GM18520 (cell line): ENCODE results near the gene TRPV5.

Experiments
- ATAC-seq: cut with Tn5 transposase; IDR thresholded peaks from one replicate; pipeline ENCODE4 v1.9.1; 2021; ENCODE audit not compliant: unreplicated experiment

Gene TRPV5

DNA sequence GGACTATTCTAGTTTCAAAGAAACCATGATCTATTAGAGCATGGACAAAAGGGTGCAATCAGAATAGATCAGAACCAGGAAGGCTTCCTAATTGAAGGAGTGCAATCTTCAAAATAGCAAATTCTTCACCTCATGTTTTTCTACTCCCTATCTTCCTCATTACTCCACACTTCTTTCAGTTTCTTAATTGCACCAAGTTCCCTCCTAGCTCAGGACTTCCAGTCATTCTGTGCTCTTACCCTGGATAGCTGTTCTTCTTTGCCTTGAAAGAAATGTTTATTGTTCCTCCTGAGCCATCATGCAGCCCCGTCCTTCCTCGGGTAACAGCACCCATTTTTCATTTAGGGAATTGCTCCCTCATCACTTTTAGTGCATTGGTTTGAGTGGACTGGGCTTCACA is 23.1 kb downstream of the TRPV5 start:
- ATAC-seq = no peak

DNA sequence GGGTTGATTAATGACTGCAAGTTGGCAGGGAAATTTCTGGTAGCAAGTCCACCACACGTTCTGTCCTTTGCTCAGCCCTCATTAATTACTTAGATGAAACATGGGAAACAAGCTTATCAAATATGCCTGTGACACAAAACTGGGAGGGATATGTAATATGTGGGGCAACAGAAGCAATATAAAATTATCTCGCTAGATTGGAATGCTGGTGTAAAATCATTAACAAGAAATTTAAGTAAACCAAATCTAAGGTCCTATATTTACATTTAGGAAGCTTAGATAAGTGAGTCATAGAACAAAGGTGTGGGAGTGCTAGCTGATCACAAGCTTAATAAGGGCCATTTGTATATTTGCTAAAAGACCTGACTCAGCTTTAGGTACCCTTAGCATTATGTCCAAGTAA is 23.5 kb downstream of the TRPV5 start:
- ATAC-seq = no peak

DNA sequence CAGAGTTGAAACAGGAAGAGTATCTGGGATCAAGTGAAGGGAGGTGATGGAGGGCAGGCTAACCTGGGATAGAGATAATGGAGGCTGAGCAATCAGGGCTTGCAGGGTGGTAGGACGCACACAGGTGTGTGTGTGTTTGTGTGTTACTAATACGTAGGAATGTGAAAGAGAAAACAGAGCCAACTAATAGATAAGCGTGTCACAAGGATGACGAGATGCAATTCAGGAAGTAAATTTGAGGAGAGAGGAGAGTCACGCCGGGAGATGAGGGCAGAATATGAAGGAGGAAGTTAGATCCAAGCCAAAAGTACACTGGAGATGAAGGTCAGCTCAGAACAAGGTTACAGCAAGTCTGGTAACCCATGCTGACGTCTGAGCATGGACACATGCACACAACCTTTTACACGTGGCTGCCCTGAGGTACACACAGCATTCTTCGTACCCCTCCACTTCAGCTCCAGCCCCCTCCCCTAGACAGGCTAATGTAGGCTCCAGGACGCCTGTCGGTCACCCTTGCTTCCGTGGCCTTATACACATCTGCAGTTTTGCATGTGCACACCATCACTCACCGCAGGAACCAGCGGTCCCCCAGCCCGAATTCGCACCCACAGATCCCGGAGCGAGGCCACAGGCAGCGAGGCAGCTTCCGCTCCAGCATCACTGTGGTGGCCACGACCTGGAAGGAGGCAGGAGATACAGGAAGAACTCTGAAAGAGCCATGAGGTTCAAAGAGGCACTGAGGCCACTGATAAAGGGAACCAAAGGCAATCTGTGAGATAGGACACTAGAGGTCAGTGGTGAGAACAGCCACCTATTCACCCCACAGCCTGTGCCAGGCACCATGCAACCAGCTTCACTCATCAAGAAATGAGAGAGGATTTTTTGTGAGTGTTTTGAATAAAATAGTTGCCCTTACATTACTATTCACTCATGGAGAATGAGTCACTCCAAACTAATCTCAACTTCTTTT is 24.3 kb downstream of the TRPV5 start:
- no peak for ATAC-seq

DNA sequence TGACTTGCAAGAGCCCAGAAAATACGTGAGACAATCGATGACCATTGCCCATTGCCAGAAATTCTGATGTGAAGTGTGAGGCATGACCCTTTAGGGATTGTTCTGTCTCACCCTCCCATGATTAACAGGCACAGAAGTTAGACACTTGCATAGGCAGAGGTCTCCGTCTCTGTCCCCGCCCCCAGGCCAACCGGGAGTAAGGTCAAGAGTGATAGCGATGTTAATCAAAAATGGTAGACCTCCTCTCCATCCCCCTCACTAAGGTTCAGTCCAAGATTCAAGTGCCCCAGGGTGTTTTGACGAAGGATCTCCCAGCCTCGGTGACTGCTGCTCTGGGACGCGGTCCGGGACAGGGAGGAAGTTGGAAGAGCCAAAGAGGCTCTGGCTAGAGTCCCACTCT is 25.3 kb downstream of the TRPV5 start:
- no peak for ATAC-seq

DNA sequence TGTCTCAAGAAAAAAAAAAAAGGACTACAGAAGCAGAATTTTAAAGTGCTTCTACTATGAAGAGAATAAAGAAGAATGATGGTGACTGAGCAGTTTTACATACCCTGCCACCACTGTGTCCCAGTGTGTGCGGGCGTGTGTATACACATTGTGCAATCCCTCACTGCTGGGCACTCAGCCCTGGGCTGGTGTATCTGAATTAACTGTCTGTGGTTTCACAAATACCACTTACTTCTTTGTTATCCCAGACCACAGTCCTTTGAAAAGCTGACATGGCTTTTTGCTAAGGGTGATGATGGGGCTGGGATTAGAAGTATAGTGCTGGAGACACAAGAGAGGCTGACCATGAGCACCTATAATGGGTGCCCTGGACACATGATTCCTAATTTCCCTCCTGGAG is 26.9 kb downstream of the TRPV5 start:
- no peak for ATAC-seq

DNA sequence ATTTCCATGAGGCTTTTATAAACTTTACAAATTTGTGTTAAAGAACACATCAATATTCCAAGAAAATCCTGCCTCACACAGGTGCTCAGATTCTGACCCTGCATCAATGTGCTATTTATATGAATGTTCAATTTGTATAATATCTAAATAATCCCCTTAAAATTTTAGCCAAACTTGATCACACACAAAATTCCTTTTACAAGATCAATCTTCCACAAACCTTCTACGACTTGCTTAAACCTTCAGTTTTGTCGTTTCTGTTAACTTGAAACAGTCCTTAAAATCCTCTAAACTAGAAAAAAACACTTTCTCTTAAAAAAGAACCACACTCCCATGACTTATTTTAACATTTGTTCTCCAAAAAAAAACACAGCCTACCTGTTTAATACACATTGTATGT is 27.8 kb downstream of the TRPV5 start:
- no peak for ATAC-seq

DNA sequence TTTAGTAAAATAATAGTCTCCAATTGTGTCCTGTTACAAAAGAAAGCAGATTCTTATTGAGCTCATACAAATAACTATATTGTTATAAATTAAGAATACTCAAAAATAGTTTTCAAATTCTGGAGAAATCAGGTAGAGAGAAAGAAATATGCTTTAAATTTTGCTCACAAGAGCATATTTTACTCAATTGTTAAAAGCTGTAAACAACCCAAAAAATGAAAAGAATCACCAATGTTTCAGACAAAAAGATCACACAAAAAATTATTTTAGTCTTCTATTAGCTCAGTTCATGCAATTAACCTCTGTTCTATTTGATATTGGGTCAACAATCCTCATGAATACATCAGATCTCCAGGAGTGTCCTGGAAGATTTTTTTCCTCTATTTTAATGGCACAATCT is 29.4 kb downstream of the TRPV5 start:
- no peak for ATAC-seq

DNA sequence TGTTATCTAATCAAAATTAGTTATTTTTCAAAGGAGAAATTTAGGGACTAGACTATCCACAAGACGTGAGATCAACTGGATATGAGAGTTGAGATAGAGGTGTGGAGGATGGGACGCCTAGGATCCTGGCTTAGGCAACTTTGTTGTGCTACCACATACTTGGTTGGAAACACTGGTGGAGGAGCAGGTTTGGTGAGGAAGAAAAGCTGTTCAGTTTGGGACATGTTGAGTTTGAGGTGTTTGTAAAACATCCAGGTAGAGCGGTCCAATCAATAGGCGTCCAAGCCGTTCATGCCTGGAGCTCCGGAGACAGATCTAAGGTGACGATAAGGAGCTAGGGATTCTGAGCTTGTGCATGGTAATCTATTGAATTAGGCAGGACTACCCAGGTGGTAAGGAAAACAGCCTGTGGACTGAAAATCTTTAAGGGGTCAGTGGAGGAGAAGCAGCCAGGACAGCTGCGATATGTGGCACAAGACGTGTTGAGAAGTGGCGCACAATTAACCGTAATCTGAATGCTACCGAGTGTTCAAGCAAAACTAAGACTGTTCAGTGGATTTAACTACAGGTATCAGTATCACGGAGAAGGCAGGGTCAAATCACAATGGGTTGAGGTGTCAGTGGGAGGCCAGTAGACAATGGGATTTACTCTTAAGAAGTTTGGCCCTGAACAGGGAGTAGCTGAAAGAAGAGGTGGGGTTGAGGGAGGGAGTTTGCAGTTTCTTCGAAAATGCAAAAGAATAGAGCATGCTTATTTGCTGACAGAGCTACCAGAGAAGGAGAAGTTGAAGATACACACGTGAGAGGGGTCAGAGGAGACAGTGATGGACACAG is 31.9 kb downstream of the TRPV5 start:
- no peak for ATAC-seq

DNA sequence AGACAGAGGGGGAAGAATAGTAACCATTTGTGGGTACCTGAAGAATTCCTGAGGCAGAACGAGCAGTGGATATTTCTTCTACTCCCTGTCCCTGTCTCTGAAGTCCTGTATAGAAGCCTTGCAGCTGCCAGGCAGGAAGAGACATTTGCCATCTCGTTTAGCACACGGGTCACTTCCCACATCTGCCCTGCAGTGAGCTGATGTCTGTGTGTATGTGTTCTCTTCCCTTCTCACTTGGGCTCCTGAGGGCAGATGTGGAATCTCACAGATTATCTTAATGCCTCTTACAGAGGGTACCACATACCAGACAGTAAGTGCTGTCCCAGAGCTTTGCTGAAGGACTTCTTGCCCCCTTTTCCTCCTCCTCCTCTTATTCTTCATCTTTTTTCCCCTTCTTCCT is 33.9 kb downstream of the TRPV5 start:
- no peak for ATAC-seq

DNA sequence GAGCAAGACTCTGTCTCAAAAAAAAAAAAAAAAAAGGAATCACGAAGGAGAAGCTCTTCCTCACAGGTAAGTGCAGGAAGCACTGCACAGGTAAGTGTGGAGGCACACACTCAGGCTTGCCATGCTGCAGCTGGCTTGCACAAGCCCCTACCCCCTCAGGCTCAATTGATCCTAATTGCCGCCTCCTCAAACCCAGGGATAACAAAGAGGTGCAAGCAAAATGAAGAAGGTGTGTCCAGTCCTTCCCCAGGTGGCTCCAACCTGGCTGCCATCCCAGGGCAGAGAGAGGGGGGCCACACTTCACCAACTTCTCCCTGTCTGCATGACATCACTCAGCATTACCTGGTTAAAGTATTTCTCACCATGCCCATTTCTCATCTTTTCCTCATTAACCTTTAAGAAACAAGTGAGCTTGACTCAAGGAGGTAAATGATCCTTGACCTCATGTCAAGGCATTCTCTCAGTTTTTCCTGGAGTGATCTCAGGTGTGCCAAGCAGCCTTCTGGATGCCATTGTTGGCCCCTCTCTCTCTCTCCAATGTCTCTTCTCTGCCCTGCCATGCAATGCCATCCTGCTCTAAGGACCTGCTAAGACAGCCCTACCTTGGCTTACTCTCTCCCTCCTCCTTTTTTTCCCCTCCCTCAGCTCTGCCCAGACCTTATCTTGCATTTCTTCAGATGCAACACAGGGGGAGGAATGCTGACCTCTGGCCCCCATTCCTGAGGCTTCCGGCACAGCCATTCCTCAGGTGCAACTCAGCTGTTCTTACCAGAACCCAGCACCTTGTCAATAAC is 35.0 kb downstream of the TRPV5 start:
- ATAC-seq = no peak

DNA sequence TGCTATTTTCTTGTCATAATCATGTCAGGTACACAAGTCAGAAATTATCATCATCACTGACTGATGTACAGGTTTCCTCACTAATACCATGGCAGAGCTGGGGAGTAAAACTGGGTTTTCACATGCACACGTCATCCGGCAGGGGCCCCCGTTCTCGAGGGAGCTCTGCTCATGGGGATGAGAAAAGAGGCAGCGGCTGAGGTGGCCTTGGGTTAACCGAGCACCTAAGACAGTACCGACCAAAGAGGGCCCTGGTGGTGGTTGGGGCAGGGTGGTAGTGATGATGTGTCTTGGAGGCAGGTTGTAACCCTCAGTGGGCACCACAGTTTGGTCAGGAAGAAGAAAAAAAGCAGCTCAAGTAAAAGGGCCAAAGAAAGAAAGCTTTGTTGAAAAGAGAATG is 35.9 kb downstream of the TRPV5 start:
- ATAC-seq = no peak

DNA sequence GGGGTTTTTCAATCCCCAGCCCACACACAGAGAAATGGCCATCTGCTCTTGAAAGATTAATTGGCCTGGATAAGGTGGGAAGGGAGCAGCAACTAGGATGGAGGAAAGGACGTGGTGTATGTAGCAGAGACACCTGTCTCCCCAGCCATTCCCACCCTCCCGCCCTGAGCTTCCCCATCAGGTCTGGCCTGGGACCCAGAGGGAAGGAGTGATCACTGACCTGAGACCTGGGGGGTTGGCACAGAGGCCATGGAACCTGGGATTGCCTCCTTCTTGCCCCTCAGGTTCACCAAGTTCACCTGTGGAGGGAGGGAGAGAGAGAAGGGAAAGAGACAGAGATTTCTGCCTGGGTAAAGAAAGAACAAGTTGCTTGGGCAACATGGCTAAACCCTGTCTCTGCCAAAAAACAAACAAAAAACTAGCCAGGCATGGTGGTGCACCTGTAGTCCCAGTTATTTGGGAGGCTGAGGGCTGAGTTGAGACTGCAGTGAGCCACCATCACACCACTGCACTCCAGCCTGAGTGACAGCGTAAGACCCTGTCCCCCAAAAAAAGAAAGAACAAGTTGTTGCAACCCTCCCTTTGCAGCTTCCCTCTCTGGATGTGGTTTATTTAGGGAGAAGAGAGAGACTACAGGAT is 36.7 kb downstream of the TRPV5 start:
- no peak for ATAC-seq

DNA sequence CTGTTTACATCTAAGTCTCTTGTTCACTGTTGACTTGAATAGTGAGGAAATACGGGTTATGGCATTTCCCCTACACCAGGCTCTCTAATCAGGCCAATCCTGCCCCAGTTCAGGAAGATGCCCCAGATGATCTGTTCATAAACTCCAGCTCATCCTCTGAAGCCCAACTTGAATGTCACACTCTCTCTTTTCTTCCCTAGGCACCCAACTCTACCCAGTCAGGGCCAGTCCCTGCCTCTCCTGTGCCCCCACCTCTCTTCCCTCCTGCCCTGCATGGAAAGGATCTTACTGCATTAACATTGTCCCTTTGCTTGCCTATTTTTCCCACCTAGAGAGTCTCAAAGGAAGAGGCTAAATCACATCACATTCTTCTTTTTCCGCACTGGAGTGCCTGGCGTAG is 37.4 kb downstream of the TRPV5 start:
- ATAC-seq = no peak

DNA sequence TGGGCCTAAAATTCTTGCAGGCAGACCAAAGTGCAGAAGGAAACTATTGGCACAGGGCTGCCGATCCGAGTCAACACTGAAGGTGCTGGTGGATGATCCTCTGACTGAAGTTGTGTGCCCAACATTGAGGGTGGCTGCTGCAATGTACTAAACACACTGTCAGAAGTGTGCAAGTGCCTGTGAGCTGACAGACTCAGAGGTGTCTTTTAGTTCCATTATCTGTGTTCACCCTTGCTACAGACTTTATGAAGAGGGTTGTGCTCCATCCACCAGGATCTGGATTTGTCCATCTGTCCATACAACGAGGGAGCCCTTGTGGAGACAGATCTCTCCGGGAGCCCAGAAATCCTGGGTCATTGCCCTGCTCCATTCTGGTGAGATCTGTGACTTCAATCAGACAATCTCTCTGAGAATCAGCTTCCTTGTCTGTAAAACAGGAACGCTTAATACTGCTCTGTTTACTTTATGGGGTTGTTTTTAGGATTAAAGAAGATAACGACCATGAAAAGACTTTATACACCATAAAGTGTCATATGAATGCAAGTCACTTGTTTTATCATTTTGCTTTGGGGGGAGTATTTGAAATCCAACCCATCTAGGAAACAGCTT is 38.5 kb downstream of the TRPV5 start:
- ATAC-seq = no peak

DNA sequence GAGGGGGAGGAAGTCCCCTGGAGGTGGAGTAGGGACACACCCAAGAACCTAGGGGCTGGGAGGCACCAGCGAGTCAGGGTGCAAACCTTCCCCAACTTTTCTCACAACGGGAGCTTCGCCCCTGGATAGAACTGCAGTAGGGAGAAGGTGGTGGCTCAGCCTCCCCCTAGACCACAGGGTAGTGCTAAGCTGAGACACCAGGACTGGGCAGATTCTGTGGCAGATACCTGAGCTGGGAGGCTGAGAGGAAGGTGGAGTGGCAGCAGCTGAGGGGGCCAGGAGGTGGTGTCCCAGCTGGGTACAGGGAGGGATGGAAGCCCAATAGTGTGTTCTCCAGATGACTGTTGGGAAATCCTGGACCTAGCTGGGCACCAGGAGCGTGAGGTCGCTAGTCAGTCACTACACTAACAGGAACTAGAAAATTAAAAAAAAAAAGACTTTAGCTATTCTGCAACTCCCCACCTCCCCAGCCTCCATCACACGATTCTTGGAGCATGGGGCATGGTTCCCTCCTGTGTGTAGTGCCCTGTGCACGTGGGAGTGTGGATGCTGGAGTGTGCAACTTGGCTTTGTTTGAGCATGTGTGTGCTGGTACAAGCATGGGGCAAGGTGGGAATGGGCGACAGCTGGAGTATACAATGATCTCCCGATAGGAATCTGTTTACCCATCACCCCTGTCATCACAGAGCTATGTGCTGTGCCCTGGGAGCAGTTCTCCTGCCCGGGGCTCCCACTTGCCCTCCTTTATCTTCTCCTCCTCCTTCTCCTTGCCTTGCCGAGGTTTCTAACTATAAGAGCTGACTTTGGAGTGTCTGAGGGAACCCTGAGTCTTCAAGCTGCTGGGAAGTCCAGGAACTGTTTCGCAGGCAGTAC is 39.2 kb downstream of the TRPV5 start:
- no peak for ATAC-seq

DNA sequence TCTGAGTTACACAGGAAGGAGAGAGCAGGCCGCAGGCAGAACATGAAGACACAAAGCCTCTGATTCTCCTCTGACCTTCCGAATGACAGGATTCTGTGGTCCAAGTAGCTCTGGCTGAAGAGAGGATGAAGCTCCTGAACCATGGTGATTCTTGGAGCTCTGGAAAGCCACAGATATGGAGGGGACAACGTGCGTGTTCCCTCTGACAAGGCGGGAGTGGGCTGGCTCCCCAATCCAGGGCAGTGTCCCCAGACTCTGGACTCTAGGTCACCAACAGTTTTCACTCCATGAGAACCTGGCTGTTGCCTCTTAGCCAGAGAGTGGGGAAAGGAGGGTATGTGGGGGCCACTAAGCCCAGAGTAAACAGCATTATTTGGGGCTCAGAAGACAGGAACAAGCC is 40.6 kb downstream of the TRPV5 start:
- no peak for ATAC-seq

DNA sequence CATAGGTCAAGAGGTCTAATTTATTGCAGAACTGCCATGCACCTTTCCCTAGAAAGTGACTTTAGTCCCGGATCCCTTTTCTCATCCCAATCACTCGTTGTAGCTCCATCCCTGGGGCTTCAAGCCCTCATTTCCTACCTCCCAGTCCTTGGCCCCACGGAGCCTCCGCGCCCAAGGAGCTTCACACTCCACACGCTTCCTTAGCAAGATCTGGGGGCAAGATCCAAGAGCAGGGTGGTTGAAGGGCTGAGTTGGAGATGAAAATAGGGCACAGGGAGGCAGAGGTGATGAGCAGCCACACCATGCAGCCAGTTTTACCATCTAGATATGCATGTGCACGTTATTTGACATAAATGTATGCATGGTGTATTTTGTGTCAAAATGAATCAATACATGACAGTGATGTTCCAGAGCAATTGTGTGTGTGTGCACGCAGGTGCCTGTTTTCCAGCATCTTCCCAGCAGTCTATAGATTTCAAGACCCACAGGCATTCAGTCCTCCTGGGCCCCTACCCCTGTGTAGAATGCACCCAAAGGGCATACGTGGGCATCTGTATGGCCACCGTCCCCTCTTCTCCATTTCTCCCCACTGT is 42.0 kb downstream of the TRPV5 start:
- no peak for ATAC-seq

DNA sequence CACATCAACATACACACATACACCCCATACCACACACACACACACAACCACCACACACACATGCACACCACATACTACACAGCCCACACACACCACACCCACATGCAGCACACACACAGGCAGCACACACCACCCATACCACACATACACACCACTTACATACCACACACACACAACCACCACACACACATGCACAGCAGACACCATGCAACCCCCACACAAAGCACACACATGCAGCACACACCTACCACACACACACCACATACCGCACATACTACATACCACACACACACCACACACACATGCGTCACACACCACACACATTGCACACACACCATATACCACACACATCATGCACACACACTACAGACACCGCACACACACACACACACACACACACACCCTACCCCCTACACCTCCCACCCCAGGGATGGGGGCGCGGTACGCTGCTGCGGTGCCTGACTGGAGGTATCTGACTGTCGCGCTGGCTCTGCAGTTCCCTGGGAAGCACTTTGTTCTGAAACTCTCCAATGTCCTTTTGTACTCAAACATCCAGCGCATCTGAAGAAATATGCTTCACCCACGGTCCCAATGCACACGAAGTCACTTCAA is 42.6 kb downstream of the TRPV5 start:
- ATAC-seq = no peak

DNA sequence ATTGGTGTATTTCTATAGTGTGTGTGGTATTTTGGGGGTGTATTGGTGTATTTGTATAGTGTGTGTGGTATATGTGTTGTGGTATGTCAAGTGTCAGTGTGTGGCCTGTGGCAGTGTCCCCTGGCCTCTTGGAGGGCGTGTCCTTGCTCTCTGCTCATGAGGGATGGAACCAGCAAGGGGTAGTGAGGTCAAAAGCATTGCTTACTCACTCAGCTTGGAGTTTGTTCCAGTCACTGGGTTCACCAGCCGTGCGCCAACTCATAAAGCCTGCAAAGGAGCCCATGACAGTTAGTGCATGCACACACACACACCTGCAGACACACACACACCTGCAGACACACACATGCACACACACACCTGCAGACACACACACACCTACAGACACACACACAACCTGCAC is 43.7 kb downstream of the TRPV5 start:
- no peak for ATAC-seq
